ENCODE data around the gene STIM2. TPM values are rescaled to one million over a fixed set of nuclear protein-coding genes. Genes with fewer than 3 reads are reported as not detected.

STIM2 gene
- total and polyA plus RNA-seq, 10 of the 15 experiments (the other 5 are each of a cell fraction or from before 2014, with no cell fraction given) = 4.7 to 41.5 (median 16.9) TPM

- H3K27ac ChIP-seq (ENCODE audit: control insufficient read depth, insufficient read depth) = no peak overlapping the region
- no peaks in the 10 kb centered on the region for H3K79me2 ChIP-seq (ENCODE audit: control insufficient read depth, insufficient read depth, low read length)
- TF ChIP-seq CBX5 (IDR thresholded peaks at IDR 0.05; ENCODE audit: low read depth) (no peak), IKZF2 (IDR thresholded peaks at IDR 0.05) (no peak), HCFC1 (IDR thresholded peaks at IDR 0.05; ENCODE audit: low read length) (no peak), PAX5 (IDR thresholded peaks at IDR 0.05; ENCODE audit: borderline replicate concordance, low read depth, low read length) (no peak), GATAD2B (conservative IDR thresholded peaks at IDR 0.05; ENCODE audit: low read depth) (no peak), ZNF274 (IDR thresholded peaks at IDR 0.05; ENCODE audit: insufficient read depth, insufficient read length) (no peak), CHD1 (IDR thresholded peaks at IDR 0.05; ENCODE audit: low read depth, low read length) (no peak), HDGF (IDR thresholded peaks at IDR 0.05) (no peak), NKRF (conservative IDR thresholded peaks at IDR 0.05) (no peak), ZNF384 (IDR thresholded peaks at IDR 0.05; ENCODE audit: borderline replicate concordance, low read depth, low read length) (no peak), BRCA1 (IDR thresholded peaks at IDR 0.05; ENCODE audit: low read depth, low read length) (no peak), SMARCA5 (IDR thresholded peaks at IDR 0.05) (no peak), SMAD5 (IDR thresholded peaks at IDR 0.05; ENCODE audit: low read depth) (no peak), TARDBP (IDR thresholded peaks at IDR 0.05; ENCODE audit: borderline replicate concordance) (no peak)
- TF ChIP-seq, protein P1, sequence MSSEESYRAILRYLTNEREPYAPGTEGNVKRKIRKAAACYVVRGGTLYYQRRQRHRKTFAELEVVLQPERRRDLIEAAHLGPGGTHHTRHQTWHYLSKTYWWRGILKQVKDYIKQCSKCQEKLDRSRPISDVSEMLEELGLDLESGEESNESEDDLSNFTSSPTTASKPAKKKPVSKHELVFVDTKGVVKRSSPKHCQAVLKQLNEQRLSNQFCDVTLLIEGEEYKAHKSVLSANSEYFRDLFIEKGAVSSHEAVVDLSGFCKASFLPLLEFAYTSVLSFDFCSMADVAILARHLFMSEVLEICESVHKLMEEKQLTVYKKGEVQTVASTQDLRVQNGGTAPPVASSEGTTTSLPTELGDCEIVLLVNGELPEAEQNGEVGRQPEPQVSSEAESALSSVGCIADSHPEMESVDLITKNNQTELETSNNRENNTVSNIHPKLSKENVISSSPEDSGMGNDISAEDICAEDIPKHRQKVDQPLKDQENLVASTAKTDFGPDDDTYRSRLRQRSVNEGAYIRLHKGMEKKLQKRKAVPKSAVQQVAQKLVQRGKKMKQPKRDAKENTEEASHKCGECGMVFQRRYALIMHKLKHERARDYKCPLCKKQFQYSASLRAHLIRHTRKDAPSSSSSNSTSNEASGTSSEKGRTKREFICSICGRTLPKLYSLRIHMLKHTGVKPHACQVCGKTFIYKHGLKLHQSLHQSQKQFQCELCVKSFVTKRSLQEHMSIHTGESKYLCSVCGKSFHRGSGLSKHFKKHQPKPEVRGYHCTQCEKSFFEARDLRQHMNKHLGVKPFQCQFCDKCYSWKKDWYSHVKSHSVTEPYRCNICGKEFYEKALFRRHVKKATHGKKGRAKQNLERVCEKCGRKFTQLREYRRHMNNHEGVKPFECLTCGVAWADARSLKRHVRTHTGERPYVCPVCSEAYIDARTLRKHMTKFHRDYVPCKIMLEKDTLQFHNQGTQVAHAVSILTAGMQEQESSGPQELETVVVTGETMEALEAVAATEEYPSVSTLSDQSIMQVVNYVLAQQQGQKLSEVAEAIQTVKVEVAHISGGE (CRISPR knock-in tag; IDR thresholded peaks at IDR 0.05) = no peak
- ChIA-PET CTCF (no interaction called here), SMC1A (ENCODE audit: uncharacterized antibody, unreplicated experiment) (interaction anchor here (0.7 to 1.6 kb wide), 2 partner anchors 14 to 1251 kb away, joined by 3 to 6 read pairs; no protein-coding TSS in a partner anchor), POLR2A (no interaction called here), RAD21 (ENCODE audit: unreplicated experiment) (no interaction called here)
- no peak overlapping the region for H3K9ac ChIP-seq (ENCODE audit: control insufficient read depth, insufficient read depth, low read length)
- intact Hi-C loops (cut with micrococcal nuclease; ENCODE audit: unreplicated experiment) = no loop called here
- H3K36me3 ChIP-seq (ENCODE audit: control insufficient read depth in 2 of 2, insufficient read depth in 2 of 2, low read length in 1 of 2) = peaks cover 0 to 2% of the 10 kb centered on the region in 2 experiments; a peak in 2 of 4 replicates
- no peak overlapping the region for H3K4me3 ChIP-seq
- in situ Hi-C loops (cut with MboI) = no loop called here
- ATAC-seq (no peak), FAIRE-seq (no peak), DNase-seq (ENCODE audit: low read depth, low spot score) (no peak)
- H3K9me3 ChIP-seq (replicated peaks; ENCODE audit: control insufficient read depth, insufficient read depth, low read length) = no peaks in the 10 kb centered on the region
- no peaks in the 10 kb centered on the region for H4K20me1 ChIP-seq (ENCODE audit: control insufficient read depth, insufficient read depth)
- no peak overlapping the region for H3K4me2 ChIP-seq (ENCODE audit: control insufficient read depth, insufficient read depth)
- no peak overlapping the region for H2AFZ ChIP-seq (ENCODE audit: control insufficient read depth, low read depth, low read length)
- 58% methylated on average over 4 of the region's 4 CpGs for WGBS (ENCODE audit: insufficient coverage, insufficient replicate concordance, low lambda C conversion rate, missing lambda C conversion rate)
- H3K4me1 ChIP-seq (ENCODE audit: control insufficient read depth, insufficient read depth, low read length) = no peaks in the 10 kb centered on the region
- H3K27me3 ChIP-seq (replicated peaks in 1 of 2; ENCODE audit: control insufficient read depth in 2 of 2, insufficient read depth in 2 of 2, low read length in 1 of 2) = no peaks in the 10 kb centered on the region
- BruUV-seq (replicated peaks) = no TSS peak
Measured at GRCh38 chr4:27023366-27023765, 162.7 kb downstream of the STIM2 start.

Measured in GM12878 (cell line).